Keratinocyte (primary cell): ENCODE results near the gene GARNL3. TPM values are rescaled to one million over a fixed set of nuclear protein-coding genes. Genes with fewer than 3 reads are reported as not detected.

ENCODE experiments used
- DNase-seq: peaks from one replicate; pipeline ENCODE4 v3.0.0-alpha.2; 2011; ENCODE audit warnings: low read depth, missing footprints, low spot score
- FAIRE-seq: peaks from 2 replicates; lab custom pipeline; 2011; peaks lifted over from hg19 to GRCh38; lab: Jason Lieb, UNC
- H2AFZ ChIP-seq: 2 replicates; pipeline ENCODE4 v1.6.0; 2012; ENCODE audit warnings: low read length, control low read depth, inconsistent platforms; ENCODE audit not compliant: control insufficient read depth
- H3K27ac ChIP-seq: 2 replicates; pipeline ENCODE4 v1.5.1; 2011; ENCODE audit warnings: low read length; ENCODE audit not compliant: control insufficient read depth, insufficient read depth
- H3K27me3 ChIP-seq: 3 replicates; pipeline ENCODE4 v1.6.0; 2011; ENCODE audit warnings: low read length; ENCODE audit not compliant: control insufficient read depth, insufficient read depth; ENCODE audit errors: extremely low read depth
- H3K36me3 ChIP-seq, 2 experiments: 2 replicates in 1 of 2; 3 replicates in 1 of 2; pipeline ENCODE4 v1.5.1; 2011; ENCODE audit warnings: low read length in 2 of 2, mild to moderate bottlenecking in 1 of 2; ENCODE audit not compliant: control insufficient read depth in 2 of 2, insufficient read depth in 2 of 2; ENCODE audit errors: extremely low read depth in 1 of 2
- H3K4me1 ChIP-seq: 3 replicates; pipeline ENCODE4 v1.5.1; 2011; ENCODE audit warnings: low read length; ENCODE audit not compliant: control insufficient read depth, insufficient read depth; ENCODE audit errors: extremely low read depth
- H3K4me2 ChIP-seq: 3 replicates; pipeline ENCODE4 v1.6.0; 2011; ENCODE audit warnings: low read depth, low read length; ENCODE audit not compliant: control insufficient read depth, insufficient read depth; ENCODE audit errors: extremely low read depth
- H3K4me3 ChIP-seq, 3 experiments: fragments of 200-600 bp in 1 of 3; sonication (generic) in 1 of 3; 2 replicates in 2 of 3; 3 replicates in 1 of 3; pipeline ENCODE4 v1.5.1; 2011 to 2016; ENCODE audit warnings: low read length in 3 of 3, mild to moderate bottlenecking in 3 of 3, control low read depth in 2 of 3, inconsistent platforms in 1 of 3, low read depth in 1 of 3, mixed read lengths in 1 of 3, mixed run types in 1 of 3, moderate library complexity in 1 of 3; ENCODE audit not compliant: control insufficient read depth in 2 of 3, insufficient read depth in 2 of 3; ENCODE audit errors: extremely low read depth in 1 of 3
- H3K79me2 ChIP-seq: 2 replicates; pipeline ENCODE4 v1.6.0; 2012; ENCODE audit warnings: low read length; ENCODE audit not compliant: control insufficient read depth, insufficient read depth
- H3K9ac ChIP-seq: 3 replicates; pipeline ENCODE4 v1.6.0; 2011; ENCODE audit warnings: low read length; ENCODE audit not compliant: control insufficient read depth, insufficient read depth; ENCODE audit errors: extremely low read depth
- H3K9me1 ChIP-seq: 3 replicates; pipeline ENCODE4 v1.6.0; 2011; ENCODE audit warnings: low read length; ENCODE audit not compliant: control insufficient read depth, insufficient read depth; ENCODE audit errors: extremely low read depth
- H3K9me3 ChIP-seq: 2 replicates; pipeline ENCODE4 v1.5.1; 2012; ENCODE audit warnings: low read depth, low read length; ENCODE audit not compliant: control insufficient read depth
- H4K20me1 ChIP-seq: 3 replicates; pipeline ENCODE4 v1.6.0; 2011; ENCODE audit warnings: low read length; ENCODE audit not compliant: control insufficient read depth, insufficient read depth; ENCODE audit errors: extremely low read depth
- CTCF ChIP-seq, 3 experiments: IDR thresholded peaks in 1 of 3; conservative IDR thresholded peaks in 1 of 3; optimal IDR thresholded peaks in 1 of 3; 2 replicates in 2 of 3; 3 replicates in 1 of 3; pipeline versions ENCODE3 to v1.5.1; 2011; ENCODE audit warnings: low read length in 3 of 3, mild to moderate bottlenecking in 3 of 3, moderate library complexity in 2 of 3, control low read depth in 1 of 3, inconsistent platforms in 1 of 3; ENCODE audit not compliant: insufficient read depth in 2 of 3; ENCODE audit errors: extremely low read depth in 1 of 3
- EZH2 ChIP-seq: IDR thresholded peaks from one replicate; pipeline ENCODE4 v1.6.1; 2012; ENCODE audit warnings: inconsistent platforms, mild to moderate bottlenecking, low read length, moderate library complexity
- dilution Hi-C: fragments of 300-500 bp; cut with MboI; formaldehyde crosslinking; loops from one replicate; pipeline ENCODE4 v1.7.0; 2020; ENCODE audit warnings: low sequenced_read_pairs; ENCODE audit not compliant: extremely low pct_ligation_motif_present
- polyA plus RNA-seq, 5 experiments: library from polyadenylated mRNA; depleted of rRNA in 3 of 5; stranded (reverse) in 3 of 5; stranded (forward) in 1 of 5; unstranded in 1 of 5; fragments of >200 nt; gene quantifications; 1 replicate in 1 of 5; 2 replicates in 3 of 5; 3 replicates in 1 of 5; pipeline versions ENCODE4 v1.2.1 to v1.2.3, GENCODE V29; 2011 to 2012; ENCODE audit warnings: missing spikeins in 2 of 5, low read depth in 1 of 5, low replicate concordance in 1 of 5

GARNL3 gene
- polyA plus RNA-seq, 1 donor (not counting 4 experiments of a cell fraction or from before 2014, with no cell fraction given) = 2.4 TPM

GRCh38 chr9:127269449-127269848 lies 4.9 kb downstream of the GARNL3 start:
- Histone ChIP-seq H3K79me2 (no peaks in the 10 kb centered on the region), H3K9me1 (no peaks in the 10 kb centered on the region), H3K4me1 (no peaks in the 10 kb centered on the region), H2AFZ (no peak overlapping the region), H3K4me2 (no peak overlapping the region), H3K27me3 (no peaks in the 10 kb centered on the region), H3K4me3 (no peak overlapping the region), H3K9ac (no peak overlapping the region), H4K20me1 (no peaks in the 10 kb centered on the region), H3K27ac (no peak overlapping the region), H3K9me3 (no peaks in the 10 kb centered on the region), H3K36me3 (no peaks in the 10 kb centered on the region)
- no peak for FAIRE-seq
- no peak for TF ChIP-seq CTCF (optimal IDR thresholded peaks at IDR 0.05 in 1 of 3, IDR thresholded peaks at IDR 0.05 in 1 of 3, conservative IDR thresholded peaks at IDR 0.05 in 1 of 3; ENCODE audit: extremely low read depth in 1 of 3, insufficient read depth in 2 of 3, low read length in 3 of 3)
- TF ChIP-seq EZH2 = no peak
- DNase-seq = no peak
- dilution Hi-C loops = no loop called here

GRCh38 chr9:127273326-127273725 lies 8.8 kb downstream of the GARNL3 start:
- Histone ChIP-seq H3K36me3 (no peaks in the 10 kb centered on the region), H3K4me2 (no peak overlapping the region), H3K27me3 (no peaks in the 10 kb centered on the region), H3K27ac (no peak overlapping the region), H3K9me3 (no peaks in the 10 kb centered on the region), H3K79me2 (no peaks in the 10 kb centered on the region), H2AFZ (no peak overlapping the region), H4K20me1 (no peaks in the 10 kb centered on the region), H3K4me3 (no peak overlapping the region), H3K4me1 (peaks cover 4% of the 10 kb centered on the region), H3K9ac (no peak overlapping the region), H3K9me1 (no peaks in the 10 kb centered on the region)
- dilution Hi-C loops = no loop called here
- DNase-seq (no peak), FAIRE-seq (no peak)
- TF ChIP-seq EZH2 = no peak
- TF ChIP-seq CTCF (optimal IDR thresholded peaks at IDR 0.05 in 1 of 3, IDR thresholded peaks at IDR 0.05 in 1 of 3, conservative IDR thresholded peaks at IDR 0.05 in 1 of 3; ENCODE audit: extremely low read depth in 1 of 3, insufficient read depth in 2 of 3, low read length in 3 of 3) = no peak
